HG03039 (cell line): Measurements from ENCODE around the gene RXYLT1.
A peak's percentile ranks its signal among the peaks of the same experiment; 100 is the strongest.

Experiments used
- ATAC-seq: cut with Tn5 transposase; IDR thresholded peaks from one replicate; pipeline ENCODE4 v1.9.1; 2021; ENCODE audit warnings: mild to moderate bottlenecking, moderate library complexity; ENCODE audit not compliant: unreplicated experiment

The RXYLT1 gene

GRCh38 chr12:63795944-63796343 lies 16.2 kb downstream of the RXYLT1 start:
- no peak for ATAC-seq

- ATAC-seq = no peak
Measured at GRCh38 chr12:63802012-63802608, 22.4 kb downstream of the RXYLT1 start.

DNA sequence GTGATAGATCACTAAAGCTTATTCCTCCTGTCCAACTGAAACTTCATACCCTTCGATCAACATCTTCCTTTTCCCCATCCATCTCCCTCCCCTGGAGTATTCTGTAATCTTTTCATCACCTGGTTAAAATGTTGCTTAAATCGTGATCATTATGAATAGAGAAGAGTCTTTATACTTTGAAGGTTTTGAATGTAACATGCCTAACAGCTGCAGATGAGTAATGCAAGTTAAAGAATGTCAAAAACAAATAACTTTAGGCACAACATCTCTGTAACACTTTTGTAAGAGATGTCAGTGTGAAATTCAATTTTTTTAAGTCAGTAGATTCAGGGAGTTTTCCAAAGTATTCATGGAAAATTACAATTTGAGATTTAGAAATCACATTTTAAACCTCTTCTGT lies 25.0 kb downstream of the RXYLT1 start:
- ATAC-seq = no peak

- no peak for ATAC-seq
Measured at GRCh38 chr12:63805704-63806672, 26.3 kb downstream of the RXYLT1 start.

DNA sequence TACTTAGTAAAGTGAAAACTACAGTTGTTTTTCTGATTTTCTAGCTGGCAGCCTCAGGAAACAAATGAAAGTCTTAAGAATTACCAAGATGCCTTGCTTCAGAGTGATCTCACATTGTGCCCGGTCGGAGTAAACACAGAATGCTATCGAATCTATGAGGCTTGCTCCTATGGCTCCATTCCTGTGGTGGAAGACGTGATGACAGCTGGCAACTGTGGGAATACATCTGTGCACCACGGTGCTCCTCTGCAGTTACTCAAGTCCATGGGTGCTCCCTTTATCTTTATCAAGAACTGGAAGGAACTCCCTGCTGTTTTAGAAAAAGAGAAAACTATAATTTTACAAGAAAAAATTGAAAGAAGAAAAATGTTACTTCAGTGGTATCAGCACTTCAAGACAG lies 28.9 kb downstream of the RXYLT1 start:
- no peak for ATAC-seq

DNA sequence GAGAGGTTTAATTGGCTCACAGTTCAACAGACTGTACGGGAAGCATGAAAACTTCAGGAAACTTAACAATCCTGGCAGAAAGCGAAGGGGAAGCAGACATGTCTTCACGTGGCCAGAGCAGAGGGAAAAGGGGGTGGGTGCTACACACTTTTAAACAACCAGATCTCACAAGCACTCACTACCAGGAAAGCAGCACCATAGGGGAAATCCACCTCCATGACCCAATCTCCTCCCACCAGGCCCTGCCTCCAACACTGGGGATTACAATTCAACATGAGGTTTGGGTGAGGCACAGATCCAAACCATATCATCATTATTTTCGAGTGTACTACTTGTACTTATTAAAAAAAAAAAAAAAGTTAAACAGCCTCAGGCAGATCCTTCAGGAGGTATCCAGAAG lies 29.9 kb downstream of the RXYLT1 start:
- no peak for ATAC-seq

- no peak for ATAC-seq
Measured at GRCh38 chr12:63811334-63811733, 31.6 kb downstream of the RXYLT1 start.

DNA sequence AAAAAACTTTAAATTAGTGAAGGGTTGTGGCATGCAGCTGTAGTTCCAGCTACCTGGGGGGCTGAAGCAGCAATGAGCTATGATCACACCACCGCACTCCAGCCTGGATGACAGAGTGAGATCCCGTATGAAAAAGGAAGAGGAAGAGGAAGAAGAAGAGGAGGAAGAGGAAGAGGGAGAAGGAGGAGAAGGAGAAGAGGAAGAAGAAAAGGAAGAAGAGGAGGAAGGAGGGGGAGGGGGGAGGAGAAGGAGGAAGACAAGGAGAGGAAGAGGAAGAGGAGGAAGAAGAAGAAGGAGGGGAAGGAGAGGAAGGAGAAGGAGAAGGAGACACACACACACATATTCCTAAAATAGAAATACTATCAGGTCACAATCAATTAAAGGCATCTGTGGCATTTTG lies 32.0 kb downstream of the RXYLT1 start:
- no peak for ATAC-seq

- ATAC-seq = peak; percentile 26
Measured at GRCh38 chr12:63814146-63814772, 34.5 kb downstream of the RXYLT1 start.

- ATAC-seq = no peak
Measured at GRCh38 chr12:63815482-63815852, 35.8 kb downstream of the RXYLT1 start.

GRCh38 chr12:63816031-63816430 lies 36.3 kb downstream of the RXYLT1 start:
- ATAC-seq = no peak

DNA sequence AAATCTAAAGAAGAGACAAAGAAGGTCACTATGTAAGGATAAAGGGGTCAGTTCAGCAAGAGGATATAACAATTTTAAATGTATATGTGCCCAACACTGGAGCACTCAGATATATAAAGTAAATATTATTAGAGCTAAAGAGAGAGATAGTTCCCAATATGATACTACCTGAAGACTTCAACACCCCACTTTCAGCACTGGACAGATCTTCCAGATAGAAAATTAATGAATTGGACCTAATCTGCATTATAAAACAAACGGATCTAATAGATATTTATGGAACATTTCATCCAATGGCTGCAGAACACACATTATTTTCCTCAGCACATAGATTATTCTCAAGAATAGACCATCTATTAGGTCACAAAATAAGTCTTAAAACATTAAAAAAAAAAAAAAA lies 40.7 kb downstream of the RXYLT1 start:
- ATAC-seq = no peak

DNA sequence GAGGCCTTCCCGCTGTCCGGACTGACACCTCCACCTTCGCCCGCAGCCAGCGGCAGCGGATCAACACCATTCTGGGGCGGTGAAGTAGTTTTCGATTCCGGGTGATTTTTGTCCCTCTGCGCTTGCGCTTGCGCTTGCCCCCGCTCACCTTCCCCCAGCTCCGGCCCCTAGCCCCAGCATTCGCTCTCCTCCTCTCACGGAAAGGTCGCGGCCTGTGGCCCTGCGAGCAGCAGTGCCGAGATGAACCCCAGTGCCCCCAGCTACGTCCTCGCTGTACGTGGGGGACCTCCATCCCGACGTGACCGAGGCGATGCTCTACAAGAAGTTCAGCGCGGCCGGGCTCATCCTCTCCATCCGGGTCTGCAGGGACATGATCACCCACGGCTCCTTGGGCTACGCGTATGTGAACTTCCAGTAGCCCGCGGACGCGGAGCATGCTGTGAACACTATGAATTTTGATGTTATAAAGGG lies 42.1 kb downstream of the RXYLT1 start:
- ATAC-seq = no peak

- no peak for ATAC-seq
Measured at GRCh38 chr12:63822352-63822751, 42.6 kb downstream of the RXYLT1 start.

DNA sequence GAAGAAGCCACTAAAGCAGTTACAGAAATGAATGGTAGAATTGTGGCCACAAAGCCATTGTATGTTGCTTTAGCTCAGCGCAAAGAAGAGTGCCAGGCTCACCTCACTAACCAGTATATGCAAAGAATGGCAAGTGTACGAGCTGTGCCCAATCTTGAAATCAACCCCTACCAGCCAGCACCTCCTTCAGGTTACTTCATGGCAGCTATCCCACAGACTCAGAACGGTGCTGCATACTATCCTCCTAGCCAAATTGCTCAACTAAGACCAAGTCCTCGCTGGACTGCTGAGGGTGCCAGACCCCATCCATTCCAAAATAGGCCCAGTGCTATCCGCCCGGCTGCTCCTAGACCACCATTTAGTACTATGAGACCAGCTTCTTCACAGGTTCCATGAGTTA lies 43.3 kb downstream of the RXYLT1 start:
- no peak for ATAC-seq

GRCh38 chr12:63826006-63826585 lies 46.4 kb downstream of the RXYLT1 start:
- ATAC-seq = peak; percentile 78

DNA sequence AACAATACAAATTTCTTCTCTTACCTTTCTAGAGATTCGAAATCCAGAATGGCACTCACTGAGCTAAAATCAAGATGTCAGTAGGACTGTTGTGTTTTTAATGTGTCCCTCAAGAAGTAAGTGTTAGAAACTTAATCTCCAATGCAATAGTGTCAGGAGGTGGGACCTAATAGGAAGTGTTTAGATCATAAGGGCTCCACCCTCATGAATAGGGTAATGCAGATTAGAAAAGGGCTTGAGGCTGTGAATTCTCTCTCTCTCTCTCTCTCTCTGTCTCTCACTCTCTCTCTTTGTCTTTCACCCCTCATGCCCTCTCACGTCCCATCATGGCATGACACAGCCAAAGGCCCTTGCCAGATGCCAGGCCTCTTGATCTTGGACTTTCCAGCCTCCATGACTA lies 49.2 kb downstream of the RXYLT1 start:
- no peak for ATAC-seq

DNA sequence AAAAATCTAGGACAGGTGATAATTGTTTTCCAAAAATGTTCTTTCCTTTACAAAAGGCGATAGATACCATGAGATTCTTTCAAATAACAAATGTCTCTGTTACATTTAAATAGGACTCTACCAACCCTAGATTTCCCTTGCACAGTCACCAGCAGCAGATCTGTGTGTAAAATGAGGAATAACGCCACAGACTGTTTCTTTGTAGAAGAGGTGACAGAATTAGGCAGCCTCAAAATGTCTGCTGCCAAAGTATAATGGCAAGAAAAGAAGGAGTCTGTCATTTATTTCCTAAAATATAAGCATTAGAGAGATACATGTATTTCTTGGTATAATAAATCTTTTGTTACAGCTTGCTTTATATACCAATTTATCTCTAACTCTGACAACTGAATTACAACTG lies 56.3 kb downstream of the RXYLT1 start:
- ATAC-seq = no peak

DNA sequence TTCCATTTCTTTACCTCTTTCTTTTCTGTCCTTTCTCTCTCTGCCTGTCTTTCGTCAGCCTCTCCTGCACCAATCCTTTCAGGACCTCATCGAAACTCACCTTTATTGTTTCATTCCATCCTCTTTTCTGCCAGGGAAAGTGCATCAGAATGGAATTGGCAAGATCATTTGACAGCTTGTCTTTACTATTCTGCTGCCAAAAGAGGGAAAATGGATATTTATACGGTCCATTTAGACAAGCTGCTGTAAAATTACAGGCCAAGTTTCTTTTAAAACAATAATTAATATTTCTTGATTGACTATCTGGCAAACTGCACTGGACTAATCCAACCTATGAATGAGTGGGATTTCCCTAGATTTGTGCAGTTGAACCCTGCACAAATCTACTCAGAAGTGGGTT lies 57.2 kb downstream of the RXYLT1 start:
- no peak for ATAC-seq

- no peak for ATAC-seq
Measured at GRCh38 chr12:63838411-63838810, 58.7 kb downstream of the RXYLT1 start.

DNA sequence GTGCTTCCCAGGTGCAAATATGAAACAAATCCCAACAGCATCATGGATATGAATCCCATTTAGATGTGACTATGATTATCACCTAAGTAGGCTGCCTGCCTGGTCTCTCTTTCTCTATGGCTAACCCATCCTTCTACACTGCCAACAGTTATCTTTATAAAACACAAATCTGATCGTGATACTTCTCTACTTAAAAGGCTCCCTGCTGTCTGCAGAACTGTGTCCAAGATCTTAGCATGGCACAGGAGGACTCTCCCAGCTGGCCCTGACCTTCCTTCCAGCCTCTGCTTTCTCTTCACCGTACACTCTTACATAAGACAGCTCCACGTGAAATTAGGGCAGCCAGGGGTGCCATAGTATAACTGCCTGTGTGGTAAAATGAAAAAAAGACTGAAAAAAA lies 61.3 kb downstream of the RXYLT1 start:
- ATAC-seq = no peak
